Trophoblast cell (in vitro differentiated cells and primary cell): ENCODE results near the gene AKR1A1.
"Not testable (repeated sequence)": the region's sequence is repeated elsewhere in the genome, so short reads cannot be mapped to it uniquely, and the experiment has no call there.

Source experiments
- DNase-seq, 2 donors: peaks; one replicate each; pipeline ENCODE4 v3.0.0-alpha.2; 2016
- H2AFZ ChIP-seq: 2 replicates; pipeline ENCODE4 v1.6.1; 2013; ENCODE audit warnings: low read length, moderate library complexity, mild to moderate bottlenecking; ENCODE audit not compliant: insufficient read depth, poor library complexity
- H2AK5ac ChIP-seq: 2 replicates; pipeline ENCODE4 v1.6.1; 2013; ENCODE audit warnings: mild to moderate bottlenecking, low read length
- H2BK120ac ChIP-seq: 2 replicates; pipeline ENCODE4 v1.6.1; 2013; ENCODE audit warnings: low read length, mild to moderate bottlenecking, moderate library complexity; ENCODE audit not compliant: insufficient read depth, poor library complexity
- H2BK12ac ChIP-seq: 2 replicates; pipeline ENCODE4 v1.6.1; 2013; ENCODE audit warnings: mild to moderate bottlenecking, low read length, moderate library complexity
- H2BK5ac ChIP-seq: 2 replicates; pipeline ENCODE4 v1.6.1; 2013; ENCODE audit warnings: low read length, low read depth, moderate library complexity, mild to moderate bottlenecking; ENCODE audit not compliant: poor library complexity
- H3K14ac ChIP-seq: 2 replicates; pipeline ENCODE4 v1.6.1; 2013; ENCODE audit warnings: mild to moderate bottlenecking, low read length
- H3K18ac ChIP-seq: 2 replicates; pipeline ENCODE4 v1.6.1; 2013; ENCODE audit warnings: mild to moderate bottlenecking, low read length
- H3K23ac ChIP-seq: 2 replicates; pipeline ENCODE4 v1.6.1; 2013; ENCODE audit warnings: low read length
- H3K27ac ChIP-seq: 2 replicates; pipeline ENCODE4 v1.5.1; 2013; ENCODE audit warnings: low read depth, mild to moderate bottlenecking, inconsistent platforms, low read length, moderate library complexity
- H3K27me3 ChIP-seq: 2 replicates; pipeline ENCODE4 v1.6.1; 2013; ENCODE audit warnings: inconsistent platforms, mild to moderate bottlenecking, low read length, moderate library complexity; ENCODE audit not compliant: insufficient read depth
- H3K36me3 ChIP-seq, 2 experiments: 1 replicate in 1 of 2; 2 replicates in 1 of 2; pipeline ENCODE4 v1.6.1; 2013; ENCODE audit warnings: low read length in 2 of 2, mild to moderate bottlenecking in 2 of 2, moderate library complexity in 1 of 2; ENCODE audit not compliant: insufficient read depth in 2 of 2, control insufficient read depth in 1 of 2
- H3K4ac ChIP-seq: 2 replicates; pipeline ENCODE4 v1.6.1; 2013; ENCODE audit warnings: low read depth, mild to moderate bottlenecking, low read length, moderate library complexity
- H3K4me1 ChIP-seq, 2 experiments: 1 replicate in 1 of 2; 2 replicates in 1 of 2; pipeline ENCODE4 v1.6.1; 2013; ENCODE audit warnings: low read length in 2 of 2, mild to moderate bottlenecking in 2 of 2, moderate library complexity in 1 of 2; ENCODE audit not compliant: insufficient read depth in 2 of 2, control insufficient read depth in 1 of 2
- H3K4me2 ChIP-seq: 2 replicates; pipeline ENCODE4 v1.6.1; 2013; ENCODE audit warnings: inconsistent platforms, mild to moderate bottlenecking, low read length, moderate library complexity
- H3K4me3 ChIP-seq: 2 replicates; pipeline ENCODE4 v1.5.1; 2013; ENCODE audit warnings: mild to moderate bottlenecking, low read depth, low read length, inconsistent platforms
- H3K79me1 ChIP-seq: one replicate; pipeline ENCODE4 v1.6.1; 2013; ENCODE audit warnings: low read length
- H3K79me2 ChIP-seq: 2 replicates; pipeline ENCODE4 v1.6.1; 2013; ENCODE audit warnings: low read length, mild to moderate bottlenecking; ENCODE audit not compliant: control insufficient read depth, insufficient read depth, poor library complexity
- H3K9ac ChIP-seq: 2 replicates; pipeline ENCODE4 v1.6.1; 2013; ENCODE audit warnings: mild to moderate bottlenecking, low read length
- H3K9me3 ChIP-seq: 2 replicates; pipeline ENCODE4 v1.6.1; 2013; ENCODE audit warnings: low read depth, mild to moderate bottlenecking, control low read depth, inconsistent platforms, low read length; ENCODE audit not compliant: insufficient read depth
- H4K12ac ChIP-seq: 2 replicates; pipeline ENCODE4 v1.6.1; 2013; ENCODE audit warnings: low read depth, mild to moderate bottlenecking, low read length, moderate library complexity
- H4K8ac ChIP-seq: 2 replicates; pipeline ENCODE4 v1.6.1; 2013; ENCODE audit warnings: low read depth, mild to moderate bottlenecking, low read length, moderate library complexity
- H4K91ac ChIP-seq: one replicate; pipeline ENCODE4 v1.6.1; 2013; ENCODE audit warnings: low read depth, mild to moderate bottlenecking, low read length, moderate library complexity
- WGBS: extraction: QIAGEN DNeasy Blood & Tissue Kit; methylation state at CpG from one replicate; pipeline ENCODE4 v1.1.7; 2013; ENCODE audit warnings: missing lambda C conversion rate; ENCODE audit not compliant: insufficient read length, insufficient coverage; ENCODE audit errors: extremely low coverage; 5-methylcytosine and 5-hydroxymethylcytosine counted together

The AKR1A1 gene

GRCh38 chr1:45586769-45587168, 36.1 kb downstream of the AKR1A1 start:
- Histone ChIP-seq H3K36me3 (peaks cover 4 to 5% of the 10 kb centered on the region in 2 experiments), H3K23ac (no peak overlapping the region), H4K8ac (no peak overlapping the region)

DNA sequence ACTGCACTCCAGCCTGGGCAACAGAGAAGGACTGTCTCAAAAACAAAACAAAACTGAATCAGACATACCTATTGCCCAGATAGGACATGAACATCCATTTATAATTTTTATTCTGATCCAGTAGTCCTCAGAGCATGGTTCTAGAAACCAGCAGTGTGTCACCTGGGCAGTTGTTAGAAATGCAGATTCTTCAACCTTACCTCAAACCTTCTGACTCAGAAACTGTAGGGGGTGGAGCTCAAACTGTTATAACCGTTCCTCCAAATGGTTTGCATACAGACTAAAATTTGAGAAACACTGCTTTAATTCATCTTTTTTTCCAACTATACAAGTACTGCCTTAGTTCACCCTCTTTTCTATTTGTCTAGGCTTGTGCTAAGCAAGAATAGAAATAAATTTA, 39.2 kb downstream of the AKR1A1 start:
- H3K79me2 ChIP-seq, result peaks cover 23% of the 10 kb centered on the region
- no peak overlapping the region for H2BK120ac ChIP-seq
- H3K9ac ChIP-seq, result no peak overlapping the region
- H4K8ac ChIP-seq, result no peak overlapping the region
- DNase-seq, result no peak
- H3K4me3 ChIP-seq, result no peak overlapping the region
- no peak overlapping the region for H3K14ac ChIP-seq
- H2BK12ac ChIP-seq, result no peak overlapping the region
- H4K12ac ChIP-seq, result no peak overlapping the region
- no peak overlapping the region for H2AK5ac ChIP-seq
- no peak overlapping the region for H3K23ac ChIP-seq
- H3K36me3 ChIP-seq, result peaks cover 18 to 23% of the 10 kb centered on the region in 2 experiments
- H3K4me1 ChIP-seq, result peaks cover 3 to 8% of the 10 kb centered on the region in 2 experiments
- no peaks in the 10 kb centered on the region for H3K27me3 ChIP-seq
- H2BK5ac ChIP-seq, result no peak overlapping the region
- no peak overlapping the region for H3K4me2 ChIP-seq
- H4K91ac ChIP-seq, result no peak overlapping the region
- H3K27ac ChIP-seq, result no peak overlapping the region
- peak overlapping the region; percentile 60 for H3K4ac ChIP-seq
- no peak overlapping the region for H3K18ac ChIP-seq
- WGBS, result no CpG with 5 or more reads among the region's 1 CpG
- H3K9me3 ChIP-seq, result no peaks in the 10 kb centered on the region
- H3K79me1 ChIP-seq, result no peaks in the 10 kb centered on the region
- no peak overlapping the region for H2AFZ ChIP-seq

More at GRCh38 chr1:45586769-45587168, 36.1 kb downstream of the AKR1A1 start:
- Histone ChIP-seq H3K9ac (no peak overlapping the region), H2BK12ac (no peak overlapping the region), H3K4me3 (no peak overlapping the region), H3K18ac (no peak overlapping the region), H3K9me3 (peaks cover 2% of the 10 kb centered on the region), H3K4me1 (peaks cover 3 to 8% of the 10 kb centered on the region in 2 experiments), H4K12ac (no peak overlapping the region), H4K91ac (no peak overlapping the region), H3K79me2 (peaks cover 32% of the 10 kb centered on the region), H2AK5ac (no peak overlapping the region), H2BK120ac (no peak overlapping the region), H2BK5ac (no peak overlapping the region), H3K27me3 (no peaks in the 10 kb centered on the region), H3K79me1 (peaks cover 9% of the 10 kb centered on the region), H3K14ac (no peak overlapping the region), H3K27ac (no peak overlapping the region), H3K4me2 (no peak overlapping the region), H3K4ac (peak overlapping the region; percentile 91), H2AFZ (no peak overlapping the region)
- no CpG with 5 or more reads among the region's 4 CpGs for WGBS
- DNase-seq, result no peak

- H2AK5ac ChIP-seq, result no peak overlapping the region
- H3K36me3 ChIP-seq, result peaks cover 22 to 28% of the 10 kb centered on the region in 2 experiments
- WGBS, result no CpG with 5 or more reads among the region's 4 CpGs
Observed at GRCh38 chr1:45594412-45594811, 43.8 kb downstream of the AKR1A1 start.

GRCh38 chr1:45596765-45597164, 46.1 kb downstream of the AKR1A1 start:
- no CpG with 5 or more reads among the region's 8 CpGs for WGBS

More at GRCh38 chr1:45594412-45594811, 43.8 kb downstream of the AKR1A1 start:
- Histone ChIP-seq H4K8ac (no peak overlapping the region), H2BK5ac (no peak overlapping the region), H3K9ac (no peak overlapping the region), H3K27ac (no peak overlapping the region), H3K14ac (no peak overlapping the region), H3K18ac (no peak overlapping the region), H3K4me1 (no peaks in the 10 kb centered on the region), H3K9me3 (no peaks in the 10 kb centered on the region), H2BK120ac (no peak overlapping the region), H3K4me2 (no peak overlapping the region), H4K12ac (no peak overlapping the region), H3K27me3 (no peaks in the 10 kb centered on the region), H3K79me2 (peaks cover 5% of the 10 kb centered on the region), H3K79me1 (no peaks in the 10 kb centered on the region), H4K91ac (no peak overlapping the region), H2BK12ac (no peak overlapping the region), H3K4me3 (no peak overlapping the region), H2AFZ (no peak overlapping the region), H3K4ac (peak overlapping the region; percentile 87), H3K23ac (no peak overlapping the region)
- no peak for DNase-seq

More at GRCh38 chr1:45596765-45597164, 46.1 kb downstream of the AKR1A1 start:
- not testable (repeated sequence) for H3K79me1 ChIP-seq, H3K23ac ChIP-seq, H3K4me2 ChIP-seq, H4K8ac ChIP-seq, H3K27me3 ChIP-seq, H3K14ac ChIP-seq, H3K79me2 ChIP-seq, H2AK5ac ChIP-seq, H4K12ac ChIP-seq, H4K91ac ChIP-seq, H3K4me1 ChIP-seq, H3K9me3 ChIP-seq, H3K27ac ChIP-seq, H2BK12ac ChIP-seq, H3K4me3 ChIP-seq, H2AFZ ChIP-seq, H3K18ac ChIP-seq, H2BK120ac ChIP-seq, DNase-seq, H3K9ac ChIP-seq, H2BK5ac ChIP-seq
- Histone ChIP-seq H3K4ac (peak overlapping the region; percentile 30), H3K36me3 (peaks cover 22 to 23% of the 10 kb centered on the region in 2 experiments)
